Neural cell (in vitro differentiated cells): Measurements from ENCODE around the gene PHTF2. TPM values are rescaled to one million over a fixed set of nuclear protein-coding genes. Genes with fewer than 3 reads are reported as not detected.

Experiments used
- H2AFZ ChIP-seq: fragments of 200-600, 300-800 bp; sonication (generic), shearing (Covaris generic); 2 replicates; pipeline ENCODE4 v1.6.0; 2014; ENCODE audit warnings: low read depth, mild to moderate bottlenecking, antibody characterized with exemption, low read length, moderate library complexity
- H3F3A ChIP-seq: fragments of 200-600 bp; shearing (Covaris generic); 2 replicates; pipeline ENCODE4 v1.6.1; 2016; ENCODE audit warnings: mild to moderate bottlenecking, moderate library complexity, mixed read lengths, antibody characterized with exemption, low read length; ENCODE audit not compliant: insufficient read depth, poor library complexity, severe bottlenecking
- H3K27ac ChIP-seq: fragments of 200-600, 300-800 bp; sonication (generic), shearing (Covaris generic); 2 replicates; pipeline ENCODE4 v1.5.1; 2014; ENCODE audit warnings: mild to moderate bottlenecking, low read length, moderate library complexity
- H3K27me3 ChIP-seq: fragments of 300-800, 200-600 bp; sonication (generic), shearing (Covaris generic); 2 replicates; pipeline ENCODE4 v1.6.0; 2014; ENCODE audit warnings: mild to moderate bottlenecking, low read depth, low read length, moderate library complexity; ENCODE audit not compliant: insufficient read depth
- H3K36me3 ChIP-seq: fragments of 300-800, 200-600 bp; sonication (generic), shearing (Covaris generic); 2 replicates; pipeline ENCODE4 v1.5.1; 2014; ENCODE audit warnings: mild to moderate bottlenecking, antibody characterized with exemption, low read length, moderate library complexity; ENCODE audit not compliant: insufficient read depth
- H3K4me2 ChIP-seq: fragments of 300-800, 200-600 bp; sonication (generic), shearing (Covaris generic); 2 replicates; pipeline ENCODE4 v1.6.0; 2014; ENCODE audit warnings: mild to moderate bottlenecking, low read length
- H3K4me3 ChIP-seq: fragments of 300-800, 200-600 bp; sonication (generic), shearing (Covaris generic); 2 replicates; pipeline ENCODE4 v1.5.1; 2014; ENCODE audit warnings: mild to moderate bottlenecking, low read length, moderate library complexity
- H3K79me2 ChIP-seq: fragments of 200-600 bp; shearing (Covaris generic); replicated peaks from 2 replicates; pipeline ENCODE4 v1.6.0; 2014; ENCODE audit warnings: mild to moderate bottlenecking, low read length, moderate library complexity; ENCODE audit not compliant: insufficient read depth
- H3K9ac ChIP-seq: fragments of 300-800, 200-600 bp; sonication (generic), shearing (Covaris generic); 2 replicates; pipeline ENCODE4 v1.6.1; 2016; ENCODE audit warnings: mild to moderate bottlenecking, low read length, mixed read lengths
- H3K9me2 ChIP-seq: fragments of 200-600 bp; shearing (Covaris generic); 2 replicates; pipeline ENCODE4 v1.6.1; 2016; ENCODE audit warnings: mild to moderate bottlenecking, low read length, mixed read lengths; ENCODE audit not compliant: insufficient read depth
- H3K9me3 ChIP-seq: fragments of 200-600, 300-800 bp; sonication (generic), shearing (Covaris generic); 2 replicates; pipeline ENCODE4 v1.6.1; 2016; ENCODE audit warnings: mild to moderate bottlenecking, mixed run types, low read length, moderate library complexity, mixed read lengths
- H4K20me1 ChIP-seq: fragments of 200-600 bp; shearing (Covaris generic); 2 replicates; pipeline ENCODE4 v1.6.1; 2016; ENCODE audit warnings: mild to moderate bottlenecking, mixed run types; ENCODE audit not compliant: insufficient read depth
- EP300 ChIP-seq: fragments of 450-650 bp; conservative IDR thresholded peaks from 2 replicates; pipeline ENCODE4 v1.6.1; 2014; ENCODE audit warnings: antibody characterized with exemption, mild to moderate bottlenecking, moderate library complexity; ENCODE audit not compliant: poor library complexity, severe bottlenecking
- EZH2 ChIP-seq: fragments of 200-600, 300-800 bp; shearing (Covaris generic), sonication (generic); IDR thresholded peaks from 2 replicates; pipeline ENCODE4 v1.6.1; 2014; ENCODE audit warnings: antibody characterized with exemption, low read length, borderline replicate concordance, mild to moderate bottlenecking; ENCODE audit not compliant: insufficient read depth, poor library complexity, severe bottlenecking
- MXI1 ChIP-seq: fragments of 450-650 bp; conservative IDR thresholded peaks from 2 replicates; pipeline ENCODE4 v1.6.1; 2014; ENCODE audit warnings: antibody characterized with exemption, mild to moderate bottlenecking; ENCODE audit not compliant: poor library complexity, severe bottlenecking
- POLR2AphosphoS5 ChIP-seq: IDR thresholded peaks from 2 replicates; pipeline ENCODE4 v1.6.1; 2012
- RAD21 ChIP-seq: fragments of 450-650 bp; conservative IDR thresholded peaks from 2 replicates; pipeline ENCODE4 v1.6.1; 2014; ENCODE audit warnings: antibody characterized with exemption, mild to moderate bottlenecking, moderate library complexity
- SMC3 ChIP-seq: fragments of 450-650 bp; conservative IDR thresholded peaks from 2 replicates; pipeline ENCODE4 v1.6.1; 2014; ENCODE audit warnings: antibody characterized with exemption, mild to moderate bottlenecking, moderate library complexity; ENCODE audit not compliant: poor library complexity
- TAF1 ChIP-seq: IDR thresholded peaks from 2 replicates; pipeline ENCODE4 v1.6.1; 2012; ENCODE audit warnings: low read depth
- polyA plus RNA-seq: library from polyadenylated mRNA; depleted of rRNA; stranded (reverse); fragments of >200 nt; gene quantifications from 2 replicates; pipeline ENCODE4 v1.2.3, GENCODE V29; 2014
- TF ChIP-seq, protein P1 (sequence below): fragments of 450-650 bp; IDR thresholded peaks from 2 replicates; pipeline ENCODE4 v1.5.1; 2014; ENCODE audit warnings: antibody characterized with exemption, mild to moderate bottlenecking, moderate library complexity; ENCODE audit not compliant: poor library complexity, severe bottlenecking
- TF ChIP-seq, protein P2 (sequence below): IDR thresholded peaks from 2 replicates; pipeline ENCODE4 v1.6.1; 2012; ENCODE audit warnings: borderline replicate concordance

Gene PHTF2
- polyA plus RNA-seq, 1 donor from 2014 or later, result 34.4 TPM

DNA sequence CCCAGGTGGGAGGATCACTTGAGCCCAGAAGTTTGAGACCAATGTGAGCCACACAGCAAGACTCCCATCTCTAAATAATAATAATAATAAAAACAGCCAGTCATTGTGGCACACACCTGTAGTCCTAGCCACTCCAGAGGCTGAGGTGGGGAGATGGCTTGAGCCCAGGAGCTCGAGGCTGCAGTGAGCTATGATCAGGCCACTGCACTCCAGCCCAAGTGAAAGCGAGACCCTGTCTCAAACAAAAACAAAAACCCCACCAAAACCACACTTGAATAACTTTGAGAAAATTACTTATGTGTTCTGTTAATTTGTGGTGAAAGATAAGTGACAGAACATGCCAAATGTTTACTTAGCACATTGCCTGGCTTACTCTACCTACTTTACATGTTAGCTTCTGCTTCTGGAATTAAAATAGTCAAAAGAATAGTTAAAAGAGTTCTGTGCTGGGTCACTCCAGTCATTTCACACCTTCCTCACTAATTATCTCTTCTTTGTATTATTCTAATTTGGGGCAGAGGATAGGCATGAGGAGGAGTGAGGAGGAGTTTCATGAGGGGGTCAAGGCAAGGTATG lies 10.2 kb upstream of the PHTF2 start:
- H3K9ac ChIP-seq, result no peak overlapping the region
- no peaks in the 10 kb centered on the region for H3K36me3 ChIP-seq
- no peak overlapping the region for H2AFZ ChIP-seq
- H3K27ac ChIP-seq, result no peak overlapping the region
- H3K79me2 ChIP-seq, result no peaks in the 10 kb centered on the region
- H3K9me3 ChIP-seq, result no peaks in the 10 kb centered on the region
- no peaks in the 10 kb centered on the region for H3K9me2 ChIP-seq
- H3F3A ChIP-seq, result no peaks in the 10 kb centered on the region
- TF ChIP-seq TAF1 (no peak), POLR2AphosphoS5 (no peak), MXI1 (no peak), EP300 (no peak), RAD21 (no peak), EZH2 (no peak), SMC3 (no peak)
- TF ChIP-seq, protein P1, sequence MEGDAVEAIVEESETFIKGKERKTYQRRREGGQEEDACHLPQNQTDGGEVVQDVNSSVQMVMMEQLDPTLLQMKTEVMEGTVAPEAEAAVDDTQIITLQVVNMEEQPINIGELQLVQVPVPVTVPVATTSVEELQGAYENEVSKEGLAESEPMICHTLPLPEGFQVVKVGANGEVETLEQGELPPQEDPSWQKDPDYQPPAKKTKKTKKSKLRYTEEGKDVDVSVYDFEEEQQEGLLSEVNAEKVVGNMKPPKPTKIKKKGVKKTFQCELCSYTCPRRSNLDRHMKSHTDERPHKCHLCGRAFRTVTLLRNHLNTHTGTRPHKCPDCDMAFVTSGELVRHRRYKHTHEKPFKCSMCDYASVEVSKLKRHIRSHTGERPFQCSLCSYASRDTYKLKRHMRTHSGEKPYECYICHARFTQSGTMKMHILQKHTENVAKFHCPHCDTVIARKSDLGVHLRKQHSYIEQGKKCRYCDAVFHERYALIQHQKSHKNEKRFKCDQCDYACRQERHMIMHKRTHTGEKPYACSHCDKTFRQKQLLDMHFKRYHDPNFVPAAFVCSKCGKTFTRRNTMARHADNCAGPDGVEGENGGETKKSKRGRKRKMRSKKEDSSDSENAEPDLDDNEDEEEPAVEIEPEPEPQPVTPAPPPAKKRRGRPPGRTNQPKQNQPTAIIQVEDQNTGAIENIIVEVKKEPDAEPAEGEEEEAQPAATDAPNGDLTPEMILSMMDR, result no peak
- TF ChIP-seq, protein P2, sequence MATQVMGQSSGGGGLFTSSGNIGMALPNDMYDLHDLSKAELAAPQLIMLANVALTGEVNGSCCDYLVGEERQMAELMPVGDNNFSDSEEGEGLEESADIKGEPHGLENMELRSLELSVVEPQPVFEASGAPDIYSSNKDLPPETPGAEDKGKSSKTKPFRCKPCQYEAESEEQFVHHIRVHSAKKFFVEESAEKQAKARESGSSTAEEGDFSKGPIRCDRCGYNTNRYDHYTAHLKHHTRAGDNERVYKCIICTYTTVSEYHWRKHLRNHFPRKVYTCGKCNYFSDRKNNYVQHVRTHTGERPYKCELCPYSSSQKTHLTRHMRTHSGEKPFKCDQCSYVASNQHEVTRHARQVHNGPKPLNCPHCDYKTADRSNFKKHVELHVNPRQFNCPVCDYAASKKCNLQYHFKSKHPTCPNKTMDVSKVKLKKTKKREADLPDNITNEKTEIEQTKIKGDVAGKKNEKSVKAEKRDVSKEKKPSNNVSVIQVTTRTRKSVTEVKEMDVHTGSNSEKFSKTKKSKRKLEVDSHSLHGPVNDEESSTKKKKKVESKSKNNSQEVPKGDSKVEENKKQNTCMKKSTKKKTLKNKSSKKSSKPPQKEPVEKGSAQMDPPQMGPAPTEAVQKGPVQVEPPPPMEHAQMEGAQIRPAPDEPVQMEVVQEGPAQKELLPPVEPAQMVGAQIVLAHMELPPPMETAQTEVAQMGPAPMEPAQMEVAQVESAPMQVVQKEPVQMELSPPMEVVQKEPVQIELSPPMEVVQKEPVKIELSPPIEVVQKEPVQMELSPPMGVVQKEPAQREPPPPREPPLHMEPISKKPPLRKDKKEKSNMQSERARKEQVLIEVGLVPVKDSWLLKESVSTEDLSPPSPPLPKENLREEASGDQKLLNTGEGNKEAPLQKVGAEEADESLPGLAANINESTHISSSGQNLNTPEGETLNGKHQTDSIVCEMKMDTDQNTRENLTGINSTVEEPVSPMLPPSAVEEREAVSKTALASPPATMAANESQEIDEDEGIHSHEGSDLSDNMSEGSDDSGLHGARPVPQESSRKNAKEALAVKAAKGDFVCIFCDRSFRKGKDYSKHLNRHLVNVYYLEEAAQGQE, result no peak
- no peaks in the 10 kb centered on the region for H3K27me3 ChIP-seq
- no peaks in the 10 kb centered on the region for H4K20me1 ChIP-seq
- no peak overlapping the region for H3K4me2 ChIP-seq
- no peak overlapping the region for H3K4me3 ChIP-seq

DNA sequence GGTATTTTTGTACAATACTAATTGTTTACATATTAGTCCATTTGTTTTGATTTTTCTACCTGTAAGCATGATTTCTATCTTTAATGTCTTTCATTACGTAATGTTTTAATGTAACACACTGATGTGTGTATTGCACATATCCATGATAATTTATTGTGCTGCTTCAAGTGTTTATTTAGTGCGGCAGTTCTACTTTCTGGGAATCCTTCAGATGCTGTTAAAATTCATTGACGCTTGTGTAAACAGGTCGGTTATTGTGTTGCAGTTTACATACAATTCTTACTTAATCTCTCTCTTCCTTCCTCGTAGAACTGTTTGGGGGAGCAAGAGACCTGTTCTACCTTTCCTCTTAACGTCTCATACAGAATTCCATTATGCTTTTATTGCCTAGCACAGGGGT lies 7.2 kb upstream of the PHTF2 start:
- peaks cover 9% of the 10 kb centered on the region for H3K79me2 ChIP-seq
- no peaks in the 10 kb centered on the region for H4K20me1 ChIP-seq
- no peak overlapping the region for H3K27ac ChIP-seq
- H3K9me2 ChIP-seq, result no peaks in the 10 kb centered on the region
- no peaks in the 10 kb centered on the region for H3K9me3 ChIP-seq
- H3F3A ChIP-seq, result no peaks in the 10 kb centered on the region
- TF ChIP-seq POLR2AphosphoS5, result no peak
- TF ChIP-seq EZH2, result no peak
- no peak for TF ChIP-seq TAF1
- no peak for TF ChIP-seq SMC3
- TF ChIP-seq, protein P2, result no peak
- TF ChIP-seq RAD21, result no peak
- TF ChIP-seq, protein P1, result no peak
- TF ChIP-seq EP300, result no peak
- TF ChIP-seq MXI1, result no peak
- no peak overlapping the region for H3K9ac ChIP-seq
- H3K4me3 ChIP-seq, result no peak overlapping the region
- no peaks in the 10 kb centered on the region for H3K27me3 ChIP-seq
- no peak overlapping the region for H2AFZ ChIP-seq
- no peaks in the 10 kb centered on the region for H3K36me3 ChIP-seq
- no peak overlapping the region for H3K4me2 ChIP-seq
